Measurements from ENCODE around the gene TUBB2B. TPM values are rescaled to one million over a fixed set of nuclear protein-coding genes. Genes with fewer than 3 reads are reported as not detected.

Gene TUBB2B
- total and polyA plus RNA-seq, 9 of the 15 experiments (the other 6 are each of a cell fraction or from before 2014, with no cell fraction given): 0.11 to 9.7 (median 4.6) TPM

- peak overlapping the region; percentile 93; the same call in 1 of the 2 replicates for H3K4me2 ChIP-seq (ENCODE audit: insufficient read depth, low read length)
- peaks cover 36% of the 10 kb centered on the region for H4K20me1 ChIP-seq (replicated peaks; ENCODE audit: control insufficient read depth, insufficient read depth, low read length)
- H2AFZ ChIP-seq (ENCODE audit: low read depth, low read length): no peak overlapping the region
- H3K9me1 ChIP-seq (ENCODE audit: control insufficient read depth, insufficient read depth, low read length): peaks cover 15% of the 10 kb centered on the region
- peak overlapping the region in 1 of 2 experiments; percentile 90; a peak in 2 of 4 replicates for H3K9ac ChIP-seq (ENCODE audit: insufficient read depth in 1 of 2, low read depth in 2 of 2, low read length in 2 of 2)
- peaks cover 35 to 36% of the 10 kb centered on the region in 2 experiments for H3K4me1 ChIP-seq (replicated peaks in 1 of 2; ENCODE audit: control insufficient read depth in 2 of 2, insufficient read depth in 2 of 2, low read length in 2 of 2)
- WGBS (ENCODE audit: insufficient coverage, low coverage, missing lambda C conversion rate): 53% methylated on average over 6 of the region's 6 CpGs
- FAIRE-seq (no peak), DNase-seq (ENCODE audit: extremely low read depth in 1 of 4, low spot score in 3 of 4) (no peak), ATAC-seq (no peak)
- H3K79me2 ChIP-seq (ENCODE audit: control insufficient read depth, insufficient read depth, low read length): peaks cover 77% of the 10 kb centered on the region
- H3K9me3 ChIP-seq (replicated peaks; ENCODE audit: control insufficient read depth, insufficient read depth, low read depth, low read length): no peaks in the 10 kb centered on the region
- intact Hi-C loops (cut with micrococcal nuclease) (no loop called here), in situ Hi-C loops (cut with MboI) (no loop called here)
- no peak overlapping the region for H3K4me3 ChIP-seq
- BruUV-seq (replicated peaks): no TSS peak
- ChIA-PET CTCF (ENCODE audit: low intra/inter-chr PET ratio) (no interaction called here), POLR2A (interaction anchor here (0.6 to 1.9 kb wide), 9 partner anchors 10 to 198 kb away, joined by 3 to 5 read pairs (median 4); no protein-coding TSS in a partner anchor)
- TF ChIP-seq MCM5 (IDR thresholded peaks at IDR 0.05; ENCODE audit: low read depth): no peak
- TF ChIP-seq ZNF347 (CRISPR knock-in tag; IDR thresholded peaks at IDR 0.05; ENCODE audit: low read depth): no peak
- TF ChIP-seq CEBPB (tag; IDR thresholded peaks at IDR 0.05): no peak
- no peak for TF ChIP-seq PKNOX1 (IDR thresholded peaks at IDR 0.05)
- TF ChIP-seq KLF16 (IDR thresholded peaks at IDR 0.05): no peak
- TF ChIP-seq CSDE1 (IDR thresholded peaks at IDR 0.05): no peak
- no peak for TF ChIP-seq FUS (optimal IDR thresholded peaks at IDR 0.05; ENCODE audit: low read depth, low read length)
- no peak for TF ChIP-seq SMAD1 (IDR thresholded peaks at IDR 0.05; ENCODE audit: low read depth, low read length, partially characterized antibody)
- TF ChIP-seq ZBED1 (IDR thresholded peaks at IDR 0.05): no peak
- no peak for TF ChIP-seq ELF4 (CRISPR knock-in tag; IDR thresholded peaks at IDR 0.05)
- no peak for TF ChIP-seq ZNF212 (CRISPR knock-in tag; IDR thresholded peaks at IDR 0.05)
- no peak for TF ChIP-seq ELK3 (CRISPR knock-in tag; IDR thresholded peaks at IDR 0.05)
- no peaks in the 10 kb centered on the region for H3K27me3 ChIP-seq (ENCODE audit: control insufficient read depth in 2 of 2, insufficient read depth in 2 of 2, low read length in 2 of 2)
- no peak overlapping the region for H3K27ac ChIP-seq (ENCODE audit: extremely low read depth, low read depth, low read length)
- peaks cover 61% of the 10 kb centered on the region for H3K36me3 ChIP-seq (ENCODE audit: control insufficient read depth, insufficient read depth, low read length)
Measured at GRCh38 chr6:3261518-3261820, 34.0 kb upstream of the TUBB2B start.
